MM.1S (cell line): ENCODE data around the gene IGFBP5.

ENCODE experiments used
- DNase-seq: peaks from one replicate; pipeline ENCODE4 v3.0.0-alpha.2; 2015
- H2AFZ ChIP-seq: fragments of 300-600 bp; sonication (generic); 2 replicates; pipeline ENCODE4 v1.6.0; 2016; ENCODE audit warnings: antibody characterized with exemption, low read length
- H3F3A ChIP-seq: fragments of 300-600 bp; sonication (generic); 2 replicates; pipeline ENCODE4 v1.6.1; 2016; ENCODE audit warnings: mild to moderate bottlenecking, antibody characterized with exemption, low read length, moderate library complexity, mixed read lengths; ENCODE audit not compliant: insufficient read depth
- H3K27ac ChIP-seq: fragments of 300-600 bp; sonication (generic); 2 replicates; pipeline ENCODE4 v1.5.1; 2016; ENCODE audit warnings: mild to moderate bottlenecking, low read length
- H3K27me3 ChIP-seq: fragments of 300-600 bp; sonication (generic); replicated peaks from 2 replicates; pipeline ENCODE4 v1.6.0; 2016; ENCODE audit warnings: low read length; ENCODE audit not compliant: insufficient read depth
- H3K36me3 ChIP-seq: fragments of 300-600 bp; sonication (generic); replicated peaks from 2 replicates; pipeline ENCODE4 v1.6.1; 2016; ENCODE audit warnings: mild to moderate bottlenecking, low read length, mixed read lengths; ENCODE audit not compliant: insufficient read depth
- H3K4me1 ChIP-seq: fragments of 300-600 bp; sonication (generic); 2 replicates; pipeline ENCODE4 v1.6.1; 2016; ENCODE audit warnings: low read length, mixed read lengths
- H3K4me2 ChIP-seq: fragments of 300-600 bp; sonication (generic); 2 replicates; pipeline ENCODE4 v1.6.0; 2016; ENCODE audit warnings: low read depth, low read length
- H3K4me3 ChIP-seq: fragments of 300-600 bp; sonication (generic); 2 replicates; pipeline ENCODE4 v1.5.1; 2016; ENCODE audit warnings: low read length, mixed read lengths
- H3K79me2 ChIP-seq: fragments of 300-600 bp; sonication (generic); 2 replicates; pipeline ENCODE4 v1.6.1; 2016; ENCODE audit warnings: mixed run types, low read length, mixed read lengths
- H3K9ac ChIP-seq: fragments of 300-600 bp; sonication (generic); 2 replicates; pipeline ENCODE4 v1.6.1; 2016; ENCODE audit warnings: low read length, mixed read lengths
- H3K9me2 ChIP-seq: fragments of 300-600 bp; sonication (generic); replicated peaks from 2 replicates; pipeline ENCODE4 v1.6.1; 2016; ENCODE audit warnings: mild to moderate bottlenecking, low read length, mixed read lengths; ENCODE audit not compliant: insufficient read depth
- H3K9me3 ChIP-seq: fragments of 300-600 bp; sonication (generic); replicated peaks from 2 replicates; pipeline ENCODE4 v1.6.1; 2016; ENCODE audit warnings: mild to moderate bottlenecking, low read length, mixed read lengths; ENCODE audit not compliant: insufficient read depth
- H4K20me1 ChIP-seq: fragments of 300-600 bp; sonication (generic); 2 replicates; pipeline ENCODE4 v1.6.1; 2016; ENCODE audit warnings: mild to moderate bottlenecking, low read length, moderate library complexity, mixed read lengths; ENCODE audit not compliant: insufficient read depth
- CTCF ChIP-seq: fragments of 300-600 bp; sonication (generic); IDR thresholded peaks from 2 replicates; pipeline ENCODE4 v1.5.1; 2016; ENCODE audit warnings: antibody characterized with exemption, low read length, mixed read lengths
- EZH2 ChIP-seq: fragments of 300-600 bp; sonication (generic); optimal IDR thresholded peaks from 2 replicates; pipeline ENCODE3; 2017; ENCODE audit warnings: low read depth, mild to moderate bottlenecking, antibody characterized with exemption, low read length, mixed read lengths
- EZH2phosphoT487 ChIP-seq: fragments of 300-600 bp; sonication (generic); IDR thresholded peaks from 2 replicates; pipeline ENCODE4 v1.6.1; 2018; ENCODE audit warnings: antibody characterized with exemption, low read length

IGFBP5 gene

GRCh38 chr2:216732334-216732733 is 37.0 kb upstream of the IGFBP5 start:
- Histone ChIP-seq H3K4me1 (no peaks in the 10 kb centered on the region), H3K9me3 (no peaks in the 10 kb centered on the region), H3K4me3 (no peak overlapping the region), H3K9me2 (no peaks in the 10 kb centered on the region), H3K36me3 (no peaks in the 10 kb centered on the region), H3K9ac (no peak overlapping the region), H2AFZ (no peak overlapping the region), H3K4me2 (no peak overlapping the region), H3K27me3 (no peaks in the 10 kb centered on the region), H4K20me1 (no peaks in the 10 kb centered on the region), H3K79me2 (no peaks in the 10 kb centered on the region), H3K27ac (no peak overlapping the region), H3F3A (no peaks in the 10 kb centered on the region)
- TF ChIP-seq EZH2 (no peak), CTCF (no peak)
- no peak for DNase-seq

GRCh38 chr2:216731465-216731864 is 36.1 kb upstream of the IGFBP5 start:
- H3K4me3 ChIP-seq, result no peak overlapping the region
- H3K4me1 ChIP-seq, result no peaks in the 10 kb centered on the region
- H3F3A ChIP-seq, result no peaks in the 10 kb centered on the region
- H3K4me2 ChIP-seq, result no peak overlapping the region
- no peaks in the 10 kb centered on the region for H3K36me3 ChIP-seq
- no peak overlapping the region for H3K9ac ChIP-seq
- no peak for TF ChIP-seq EZH2
- TF ChIP-seq CTCF, result no peak
- TF ChIP-seq EZH2phosphoT487, result no peak
- no peaks in the 10 kb centered on the region for H3K27me3 ChIP-seq
- no peak overlapping the region for H2AFZ ChIP-seq
- H3K9me2 ChIP-seq, result no peaks in the 10 kb centered on the region
- H3K27ac ChIP-seq, result no peak overlapping the region
- DNase-seq, result no peak
- no peaks in the 10 kb centered on the region for H4K20me1 ChIP-seq
- H3K9me3 ChIP-seq, result no peaks in the 10 kb centered on the region
- H3K79me2 ChIP-seq, result no peaks in the 10 kb centered on the region

- no peaks in the 10 kb centered on the region for H3K9me3 ChIP-seq
- H2AFZ ChIP-seq, result no peak overlapping the region
- no peak overlapping the region for H3K9ac ChIP-seq
- no peak overlapping the region for H3K4me3 ChIP-seq
- H3K27ac ChIP-seq, result no peak overlapping the region
- H3K4me2 ChIP-seq, result no peak overlapping the region
- no peaks in the 10 kb centered on the region for H3K4me1 ChIP-seq
- H4K20me1 ChIP-seq, result no peaks in the 10 kb centered on the region
- no peaks in the 10 kb centered on the region for H3F3A ChIP-seq
- H3K27me3 ChIP-seq, result no peaks in the 10 kb centered on the region
- DNase-seq, result no peak
- H3K9me2 ChIP-seq, result no peaks in the 10 kb centered on the region
- TF ChIP-seq CTCF, result no peak
- TF ChIP-seq EZH2, result no peak
- TF ChIP-seq EZH2phosphoT487, result no peak
- no peaks in the 10 kb centered on the region for H3K36me3 ChIP-seq
- no peaks in the 10 kb centered on the region for H3K79me2 ChIP-seq
Measured at GRCh38 chr2:216730871-216731270, 35.5 kb upstream of the IGFBP5 start.
